ENCODE results near the gene THRA.

The THRA gene

GRCh38 chr17:40095944-40096791, 33.4 kb downstream of the THRA start (continued):
- TF ChIP-seq TSHZ2 (CRISPR knock-in tag; IDR thresholded peaks at IDR 0.05) (no peak), ZNF565 (CRISPR knock-in tag; conservative IDR thresholded peaks at IDR 0.05; ENCODE audit: low read depth) (no peak), ARNTL (CRISPR knock-in tag; IDR thresholded peaks at IDR 0.05; ENCODE audit: borderline replicate concordance, low read depth) (no peak), RARB (CRISPR knock-in tag; IDR thresholded peaks at IDR 0.05) (no peak)

- no peak for TF ChIP-seq ZFP30 (CRISPR knock-in tag; IDR thresholded peaks at IDR 0.05)
- TF ChIP-seq RARB (CRISPR knock-in tag; IDR thresholded peaks at IDR 0.05), result no peak
- TF ChIP-seq CREB5 (CRISPR knock-in tag; IDR thresholded peaks at IDR 0.05; ENCODE audit: low read depth), result no peak
- no peak for TF ChIP-seq ZC3H10 (CRISPR knock-in tag; IDR thresholded peaks at IDR 0.05)
- no peak for TF ChIP-seq ISL1 (CRISPR knock-in tag; IDR thresholded peaks at IDR 0.05)
- TF ChIP-seq ZFP3 (CRISPR knock-in tag; IDR thresholded peaks at IDR 0.05), result no peak
- TF ChIP-seq GLIS3 (CRISPR knock-in tag; IDR thresholded peaks at IDR 0.05), result no peak
- no peak for TF ChIP-seq TOX (CRISPR knock-in tag; IDR thresholded peaks at IDR 0.05; ENCODE audit: borderline replicate concordance)
- TF ChIP-seq CSDC2 (CRISPR knock-in tag; IDR thresholded peaks at IDR 0.05), result no peak
- ATAC-seq, result no peak
These were observed 34.3 kb downstream of the THRA start for GRCh38 chr17:40097087-40097486.

GRCh38 chr17:40097931-40098845, 35.4 kb downstream of the THRA start:
- TF ChIP-seq ZFP3 (CRISPR knock-in tag; IDR thresholded peaks at IDR 0.05) (no peak), PPARA (CRISPR knock-in tag; IDR thresholded peaks at IDR 0.05; ENCODE audit: borderline replicate concordance) (no peak), ZNF565 (CRISPR knock-in tag; conservative IDR thresholded peaks at IDR 0.05; ENCODE audit: low read depth) (0 out of 2 replicates have a peak, but pooled peaks have one; percentile 41), CSRNP3 (CRISPR knock-in tag; IDR thresholded peaks at IDR 0.05) (no peak), TOX (CRISPR knock-in tag; IDR thresholded peaks at IDR 0.05; ENCODE audit: borderline replicate concordance) (no peak)
- ATAC-seq, result no peak

- no peak for TF ChIP-seq ZC3H10 (CRISPR knock-in tag; IDR thresholded peaks at IDR 0.05)
- peak; percentile 96 for TF ChIP-seq ARNTL (CRISPR knock-in tag; IDR thresholded peaks at IDR 0.05; ENCODE audit: borderline replicate concordance, low read depth)
- TF ChIP-seq SNAI2 (CRISPR knock-in tag; IDR thresholded peaks at IDR 0.05), result 0 out of 2 replicates have a peak, but pooled peaks have one; percentile 62
- ATAC-seq, result peak; percentile 78
These were observed 36.3 kb downstream of the THRA start for GRCh38 chr17:40098846-40099618.

GRCh38 chr17:40099619-40100418, 37.1 kb downstream of the THRA start:
- peak; percentile 28 for ATAC-seq
- TF ChIP-seq ZFP30 (CRISPR knock-in tag; IDR thresholded peaks at IDR 0.05) (no peak), PATZ1 (CRISPR knock-in tag; IDR thresholded peaks at IDR 0.05; ENCODE audit: borderline replicate concordance) (no peak), RARB (CRISPR knock-in tag; IDR thresholded peaks at IDR 0.05) (no peak), ZNF8 (CRISPR knock-in tag; IDR thresholded peaks at IDR 0.05) (no peak), POU6F1 (CRISPR knock-in tag; IDR thresholded peaks at IDR 0.05; ENCODE audit: borderline replicate concordance, low read depth) (no peak), CSRNP3 (CRISPR knock-in tag; IDR thresholded peaks at IDR 0.05) (no peak)
